Tibial artery (tissue), 4 donors: ENCODE measurements around the gene HOXC5.

Experiments
- DNase-seq, 2 donors: peaks; one replicate each; pipeline ENCODE4 v3.0.0-alpha.2; 2019
- H3K27ac ChIP-seq, 2 donors: fragments of 200-600 bp; sonication (generic) in 1 of 2; 1 replicate in 1 of 2; 2 replicates in 1 of 2; pipeline ENCODE4 v1.5.1; 2018 to 2019; ENCODE audit warnings: mild to moderate bottlenecking in 1 of 2
- H3K27me3 ChIP-seq, 2 donors: fragments of 200-600 bp; sonication (generic) in 1 of 2; one replicate each; pipeline versions ENCODE4 v1.5.1 to v1.6.0; 2016 to 2019
- H3K36me3 ChIP-seq, 3 donors: fragments of 200-600 bp; sonication (generic) in 2 of 3; one replicate each; pipeline ENCODE4 v1.5.1; 2016 to 2019; ENCODE audit warnings: mild to moderate bottlenecking in 2 of 3
- H3K4me1 ChIP-seq, 4 donors: fragments of 200-600 bp; sonication (generic) in 2 of 4; 1 replicate in 3 of 4; 2 replicates in 1 of 4; pipeline ENCODE4 v1.5.1; 2016 to 2019
- H3K4me3 ChIP-seq, 2 donors: fragments of 200-600 bp; sonication (generic) in 1 of 2; 1 replicate in 1 of 2; 2 replicates in 1 of 2; pipeline ENCODE4 v1.5.1; 2018 to 2019; ENCODE audit warnings: mild to moderate bottlenecking in 2 of 2
- H3K9me3 ChIP-seq, 3 donors: fragments of 200-600 bp; sonication (generic) in 1 of 3; one replicate each; pipeline ENCODE4 v1.5.1; 2016 to 2019
- intact Hi-C: fragments of 100-400 bp; cut with DNase I; formaldehyde crosslinking; loops from one replicate; pipeline ENCODE4 v1.15.0; 2023; ENCODE audit warnings: low total_unique reads
- TF ChIP-seq, protein P1 (sequence below), 2 experiments: fragments of 200-600 bp in 1 of 2; fragments of 450-650 bp in 1 of 2; IDR thresholded peaks; one replicate each; pipeline ENCODE4 v1.5.1; 2017 to 2019; ENCODE audit warnings: antibody characterized with exemption in 2 of 2, mild to moderate bottlenecking in 1 of 2, moderate library complexity in 1 of 2

HOXC5 gene

DNA sequence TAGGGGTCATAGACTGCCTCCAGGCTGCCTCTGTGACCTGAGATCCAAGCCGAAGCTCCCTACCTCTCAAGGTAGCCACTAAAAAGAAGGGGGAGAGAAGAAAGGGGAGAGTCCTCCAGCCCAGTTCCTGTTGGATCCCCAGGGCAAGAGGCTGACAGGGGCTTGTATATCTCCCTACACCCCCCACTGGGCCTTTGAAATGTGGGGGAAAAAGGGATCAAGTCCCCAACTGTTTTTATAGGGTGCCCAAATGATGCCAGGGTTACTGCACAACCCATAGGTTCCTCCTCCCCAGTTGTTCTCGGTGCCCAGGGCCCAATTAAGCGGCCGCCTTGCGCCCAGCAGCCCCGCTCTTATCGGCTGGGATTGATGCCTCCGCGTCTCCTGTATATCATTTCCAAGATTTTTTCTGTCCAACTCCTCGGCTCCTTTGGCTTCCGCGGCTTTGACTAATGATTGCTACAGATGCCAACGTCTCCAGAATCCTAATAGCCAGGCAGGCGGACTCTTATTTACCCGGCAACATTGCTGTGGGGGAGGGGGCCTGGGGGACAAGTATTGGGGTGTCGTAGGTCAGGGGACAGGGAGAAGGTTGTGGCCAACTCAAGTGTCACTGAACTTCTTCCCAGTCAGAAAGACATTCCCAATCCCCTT, 13.1 kb downstream of the HOXC5 start:
- no peak for DNase-seq
- no peaks in the 10 kb centered on the region for H3K27me3 ChIP-seq
- TF ChIP-seq, protein P1, sequence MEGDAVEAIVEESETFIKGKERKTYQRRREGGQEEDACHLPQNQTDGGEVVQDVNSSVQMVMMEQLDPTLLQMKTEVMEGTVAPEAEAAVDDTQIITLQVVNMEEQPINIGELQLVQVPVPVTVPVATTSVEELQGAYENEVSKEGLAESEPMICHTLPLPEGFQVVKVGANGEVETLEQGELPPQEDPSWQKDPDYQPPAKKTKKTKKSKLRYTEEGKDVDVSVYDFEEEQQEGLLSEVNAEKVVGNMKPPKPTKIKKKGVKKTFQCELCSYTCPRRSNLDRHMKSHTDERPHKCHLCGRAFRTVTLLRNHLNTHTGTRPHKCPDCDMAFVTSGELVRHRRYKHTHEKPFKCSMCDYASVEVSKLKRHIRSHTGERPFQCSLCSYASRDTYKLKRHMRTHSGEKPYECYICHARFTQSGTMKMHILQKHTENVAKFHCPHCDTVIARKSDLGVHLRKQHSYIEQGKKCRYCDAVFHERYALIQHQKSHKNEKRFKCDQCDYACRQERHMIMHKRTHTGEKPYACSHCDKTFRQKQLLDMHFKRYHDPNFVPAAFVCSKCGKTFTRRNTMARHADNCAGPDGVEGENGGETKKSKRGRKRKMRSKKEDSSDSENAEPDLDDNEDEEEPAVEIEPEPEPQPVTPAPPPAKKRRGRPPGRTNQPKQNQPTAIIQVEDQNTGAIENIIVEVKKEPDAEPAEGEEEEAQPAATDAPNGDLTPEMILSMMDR (IDR thresholded peaks at IDR 0.05) = no peak

DNA sequence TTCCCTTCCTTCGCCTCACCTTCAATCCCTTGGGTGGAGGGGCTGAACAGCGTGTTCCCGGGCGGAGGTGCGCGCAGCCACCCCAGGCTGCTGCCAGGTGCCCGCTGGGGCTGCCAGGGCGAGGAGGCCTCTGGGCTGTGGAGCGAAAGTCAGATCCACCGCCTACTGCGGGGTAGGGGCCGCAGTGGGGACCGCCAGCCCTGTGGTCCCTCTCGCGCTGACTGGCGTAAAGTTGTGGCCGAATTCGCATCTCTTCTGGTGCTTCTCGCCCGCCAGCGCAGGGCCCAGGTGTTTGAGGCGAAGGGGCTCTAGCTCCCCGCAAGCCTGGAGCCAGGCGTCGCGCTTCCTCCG, 13.9 kb downstream of the HOXC5 start:
- Histone ChIP-seq H3K27me3 (no peaks in the 10 kb centered on the region), H3K4me1 (peaks cover 0 to 13% (median 5%) of the 10 kb centered on the region in 4 donors), H3K36me3 (no peaks in the 10 kb centered on the region), H3K9me3 (no peaks in the 10 kb centered on the region), H3K27ac (no peak overlapping the region), H3K4me3 (no peak overlapping the region)
- TF ChIP-seq, protein P1 (IDR thresholded peaks at IDR 0.05) = no peak
- no peak for DNase-seq
- intact Hi-C loops = no loop called here

More for the DNA sequence above, 13.1 kb downstream of the HOXC5 start:
- no peak overlapping the region for H3K27ac ChIP-seq
- peaks cover 0 to 9% (median 4%) of the 10 kb centered on the region in 4 donors for H3K4me1 ChIP-seq
- H3K9me3 ChIP-seq = no peaks in the 10 kb centered on the region
- H3K4me3 ChIP-seq = no peak overlapping the region
- H3K36me3 ChIP-seq = no peaks in the 10 kb centered on the region
- intact Hi-C loops = no loop called here

DNA sequence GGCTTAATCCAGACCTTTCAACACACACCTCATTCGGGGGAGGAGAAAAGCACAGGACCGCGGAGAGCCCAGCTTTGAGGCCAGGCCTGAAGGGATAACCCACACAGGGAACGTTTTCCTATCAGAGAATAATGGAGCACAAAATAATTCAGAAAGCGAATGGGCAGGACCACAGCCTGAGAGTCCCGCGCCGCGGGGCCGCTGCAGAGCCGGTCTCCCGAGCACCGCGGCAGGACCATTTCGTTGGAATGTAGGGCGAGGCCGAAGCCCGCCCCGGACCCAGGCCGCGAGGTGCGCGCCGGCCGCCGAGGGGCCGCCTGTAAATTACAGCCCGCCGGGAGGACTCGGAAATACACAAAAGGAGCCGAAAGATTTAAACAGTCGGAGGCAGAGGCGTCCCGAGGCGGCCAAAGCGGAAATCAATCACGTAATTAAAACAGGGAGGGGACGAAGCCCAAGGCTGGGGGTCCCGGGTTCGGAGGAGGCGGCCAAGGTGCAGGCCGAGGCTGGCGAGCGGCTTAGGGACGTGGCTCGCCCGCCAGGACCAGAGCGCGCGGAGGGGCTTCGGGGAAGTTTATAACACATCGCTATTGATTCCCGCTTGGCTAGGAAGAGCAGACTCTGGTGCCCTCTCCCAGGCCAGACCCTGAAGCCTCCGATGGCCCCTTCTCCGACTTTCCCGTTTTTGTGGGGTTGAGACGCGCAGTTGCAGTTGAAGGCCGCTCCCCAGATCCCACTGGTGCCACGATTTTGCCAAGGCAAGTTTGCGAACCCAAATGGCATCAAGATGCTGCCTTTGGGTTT, 14.5 kb downstream of the HOXC5 start:
- Histone ChIP-seq H3K9me3 (no peaks in the 10 kb centered on the region), H3K4me3 (no peak overlapping the region)

DNA sequence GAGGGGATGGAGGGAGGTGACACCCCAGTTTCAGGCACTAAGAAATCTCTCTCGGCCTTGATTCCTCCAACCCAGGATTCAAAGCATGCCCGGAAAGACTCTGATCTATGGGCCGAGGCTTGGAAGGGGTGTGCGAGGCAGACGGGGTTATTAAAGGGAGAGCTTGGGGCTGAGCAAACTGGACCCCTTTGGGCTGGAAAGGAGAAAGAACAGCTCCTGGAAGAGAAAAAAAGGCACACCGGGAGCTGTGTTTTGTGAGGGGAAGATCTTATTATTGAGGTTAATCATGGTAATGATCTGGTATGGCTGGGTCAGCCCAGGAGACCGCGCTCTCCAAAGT, 15.1 kb downstream of the HOXC5 start:
- no peak overlapping the region for H3K4me3 ChIP-seq
- no peaks in the 10 kb centered on the region for H3K9me3 ChIP-seq
- TF ChIP-seq, protein P1 (IDR thresholded peaks at IDR 0.05) = no peak
- intact Hi-C loops = no loop called here
- no peaks in the 10 kb centered on the region for H3K36me3 ChIP-seq
- no peak for DNase-seq
- H3K4me1 ChIP-seq = peaks cover 0 to 23% (median 15%) of the 10 kb centered on the region in 4 donors
- no peak overlapping the region for H3K27ac ChIP-seq
- H3K27me3 ChIP-seq = no peaks in the 10 kb centered on the region

More for the DNA sequence above, 14.5 kb downstream of the HOXC5 start:
- TF ChIP-seq, protein P1 (IDR thresholded peaks at IDR 0.05) = no peak
- H3K36me3 ChIP-seq = no peaks in the 10 kb centered on the region
- intact Hi-C loops = no loop called here
- H3K4me1 ChIP-seq = peaks cover 0 to 19% (median 9%) of the 10 kb centered on the region in 4 donors
- no peaks in the 10 kb centered on the region for H3K27me3 ChIP-seq
- no peak for DNase-seq
- no peak overlapping the region for H3K27ac ChIP-seq

DNA sequence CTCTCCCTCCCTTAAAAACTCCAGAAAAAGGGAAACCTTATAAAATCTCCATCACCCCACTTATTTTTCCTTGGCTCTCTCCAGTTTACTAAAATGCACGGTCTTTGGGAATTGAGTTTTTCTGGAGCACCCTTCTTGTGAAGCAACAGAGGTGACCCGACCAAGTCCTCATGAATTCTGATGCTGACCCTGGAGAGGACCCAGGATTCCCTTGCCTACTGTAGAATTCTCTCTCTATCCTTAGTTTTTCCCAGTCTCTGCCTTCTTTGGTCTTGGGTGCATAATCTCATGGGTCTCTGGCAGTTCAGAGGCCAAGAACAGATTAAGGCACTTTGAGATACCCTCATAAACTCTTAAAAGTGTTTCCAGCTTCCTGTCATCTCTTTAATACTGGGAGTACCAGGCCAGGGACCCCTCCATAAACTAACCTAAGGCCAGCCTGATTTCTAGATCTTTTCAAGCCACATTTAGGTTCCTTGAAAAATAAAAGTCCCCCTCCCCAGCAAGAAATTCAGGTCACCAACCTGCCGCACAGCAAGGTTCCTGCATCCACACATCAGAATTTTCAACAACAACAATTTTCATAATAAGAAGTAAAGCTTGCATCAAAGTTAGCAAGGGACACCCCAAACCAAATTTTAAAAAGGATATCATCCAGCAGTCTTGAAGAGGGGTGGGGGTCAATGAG, 15.7 kb downstream of the HOXC5 start:
- H3K4me3 ChIP-seq = no peak overlapping the region
- intact Hi-C loops = no loop called here
- no peaks in the 10 kb centered on the region for H3K9me3 ChIP-seq
- TF ChIP-seq, protein P1 (IDR thresholded peaks at IDR 0.05) = no peak
- no peaks in the 10 kb centered on the region for H3K27me3 ChIP-seq
- no peaks in the 10 kb centered on the region for H3K36me3 ChIP-seq
- H3K4me1 ChIP-seq = peaks cover 0 to 22% (median 18%) of the 10 kb centered on the region in 4 donors
- no peak for DNase-seq
- no peak overlapping the region for H3K27ac ChIP-seq
